GM19023 (cell line): ENCODE results near the gene HERPUD1.
"Not testable (repeated sequence)": the region's sequence is repeated elsewhere in the genome, so short reads cannot be mapped to it uniquely, and the experiment has no call there.

Source experiments
- ATAC-seq: cut with Tn5 transposase; IDR thresholded peaks from one replicate; pipeline ENCODE4 v1.9.1; 2021; ENCODE audit warnings: mild to moderate bottlenecking, moderate library complexity; ENCODE audit not compliant: unreplicated experiment

HERPUD1 gene

GRCh38 chr16:56953006-56953405 lies 21.1 kb downstream of the HERPUD1 start:
- no peak for ATAC-seq

GRCh38 chr16:56956076-56956475 lies 24.1 kb downstream of the HERPUD1 start:
- no peak for ATAC-seq

- no peak for ATAC-seq
Observed at GRCh38 chr16:56956756-56957155, 24.8 kb downstream of the HERPUD1 start.

GRCh38 chr16:56960681-56961281 lies 28.8 kb downstream of the HERPUD1 start:
- ATAC-seq, result no peak

- ATAC-seq, result no peak
Observed at GRCh38 chr16:56961386-56961785, 29.4 kb downstream of the HERPUD1 start.

GRCh38 chr16:56961851-56962281 lies 29.9 kb downstream of the HERPUD1 start, which contains the start of gene CETP:
Gene CETP (plus strand): TSS chr16:56961950. CDS start chr16:56961980, 30 bp downstream.
- ATAC-seq, result no peak

- ATAC-seq, result no peak
Observed at GRCh38 chr16:56964243-56965148, 32.6 kb downstream of the HERPUD1 start.

- ATAC-seq, result no peak
Observed at GRCh38 chr16:56965149-56966092, 33.5 kb downstream of the HERPUD1 start.

- no peak for ATAC-seq
Observed at GRCh38 chr16:56966093-56966475, 34.1 kb downstream of the HERPUD1 start.

GRCh38 chr16:56967733-56968132 lies 35.8 kb downstream of the HERPUD1 start:
- no peak for ATAC-seq

GRCh38 chr16:56969769-56970168 lies 37.8 kb downstream of the HERPUD1 start:
- no peak for ATAC-seq

- peak; percentile 65 for ATAC-seq
Observed at GRCh38 chr16:56970934-56971767, 39.2 kb downstream of the HERPUD1 start.

GRCh38 chr16:56971768-56972043 lies 39.8 kb downstream of the HERPUD1 start:
- no peak for ATAC-seq

GRCh38 chr16:56972403-56973293 lies 40.7 kb downstream of the HERPUD1 start:
- no peak for ATAC-seq

GRCh38 chr16:56973294-56973689 lies 41.4 kb downstream of the HERPUD1 start:
- ATAC-seq, result no peak

- not testable (repeated sequence) for ATAC-seq
Observed at GRCh38 chr16:56973899-56974298, 42.0 kb downstream of the HERPUD1 start.

GRCh38 chr16:56974549-56975300 lies 42.8 kb downstream of the HERPUD1 start:
- no peak for ATAC-seq

GRCh38 chr16:56975714-56976113 lies 43.8 kb downstream of the HERPUD1 start:
- no peak for ATAC-seq

- no peak for ATAC-seq
Observed at GRCh38 chr16:56977216-56977615, 45.3 kb downstream of the HERPUD1 start.
